ENCODE data around the gene MKNK2. TPM values are rescaled to one million over a fixed set of nuclear protein-coding genes. Genes with fewer than 3 reads are reported as not detected.
A peak's percentile ranks its signal among the peaks of the same experiment; 100 is the strongest.

Gene MKNK2
- total and polyA plus RNA-seq, 10 of the 15 experiments (the other 5 are each of a cell fraction or from before 2014, with no cell fraction given) = 9.6 to 365 (median 69.9) TPM

DNA sequence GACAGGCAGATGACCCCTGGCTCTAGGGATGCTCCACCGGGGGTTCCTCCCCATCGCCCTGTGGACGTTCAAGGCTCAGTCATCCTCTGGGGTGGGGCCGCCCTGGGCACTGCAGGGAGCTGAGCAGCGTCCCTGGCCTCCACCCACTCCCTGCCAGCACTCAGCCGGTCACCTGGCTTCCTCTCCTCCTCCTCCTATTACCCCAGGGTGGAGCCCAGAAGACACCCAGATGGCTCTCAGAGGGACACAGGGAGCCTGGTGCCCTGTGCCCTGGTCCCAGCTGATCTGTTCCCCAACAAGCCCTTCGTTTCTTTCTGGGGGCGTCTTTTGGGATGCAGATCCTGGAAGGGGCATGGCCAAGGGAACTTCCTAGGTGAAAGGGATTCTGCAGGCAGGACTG, 3.7 kb upstream of the MKNK2 start:
- Histone ChIP-seq H3K9ac (ENCODE audit: control insufficient read depth, insufficient read depth, low read length) (peak overlapping the region; percentile 56), H4K20me1 (ENCODE audit: control insufficient read depth, insufficient read depth) (peaks cover 2% of the 10 kb centered on the region), H3K27me3 (replicated peaks in 1 of 2; ENCODE audit: control insufficient read depth in 2 of 2, insufficient read depth in 2 of 2, low read length in 1 of 2) (no peaks in the 10 kb centered on the region), H3K27ac (ENCODE audit: control insufficient read depth, insufficient read depth) (peak overlapping the region; percentile 80), H3K9me3 (replicated peaks; ENCODE audit: control insufficient read depth, insufficient read depth, low read length) (no peaks in the 10 kb centered on the region), H3K4me3 (no peak overlapping the region), H3K79me2 (ENCODE audit: control insufficient read depth, insufficient read depth, low read length) (peaks cover 24% of the 10 kb centered on the region), H3K4me1 (ENCODE audit: control insufficient read depth, insufficient read depth, low read length) (peaks cover 50% of the 10 kb centered on the region), H2AFZ (ENCODE audit: control insufficient read depth, low read depth, low read length) (peak overlapping the region; percentile 53), H3K4me2 (ENCODE audit: control insufficient read depth, insufficient read depth) (peak overlapping the region; percentile 85), H3K36me3 (ENCODE audit: control insufficient read depth in 2 of 2, insufficient read depth in 2 of 2, low read length in 1 of 2) (no peaks in the 10 kb centered on the region)
- ChIA-PET POLR2A (interaction anchor here (0.7 to 6.0 kb wide), 8 partner anchors 13 to 490 kb away, joined by 3 to 110 read pairs (median 6); partner anchors contain the start of gene MOB3A), CTCF (interaction anchor here (0.8 to 1.3 kb wide), 2 partner anchors 14 to 97 kb away, joined by 3 to 4 read pairs; no protein-coding TSS in a partner anchor), RAD21 (ENCODE audit: unreplicated experiment) (interaction anchor here (0.7 to 1.3 kb wide), 5 partner anchors 12 to 157 kb away, joined by 3 to 7 read pairs (median 4); no protein-coding TSS in a partner anchor), SMC1A (ENCODE audit: uncharacterized antibody, unreplicated experiment) (interaction anchor here (0.8 to 1.8 kb wide), 4 partner anchors 9 to 35 kb away, joined by 3 to 5 read pairs (median 3); no protein-coding TSS in a partner anchor)
- intact Hi-C loops (cut with micrococcal nuclease; ENCODE audit: unreplicated experiment) = loop anchor here (1.0 to 5.0 kb wide), 2 partner anchors 36 to 157 kb away; no protein-coding TSS in a partner anchor
- DNase-seq (ENCODE audit: low read depth, low spot score) = no peak
- under 1% methylated on average over 8 of the region's 8 CpGs for WGBS (ENCODE audit: insufficient coverage, insufficient replicate concordance, low lambda C conversion rate, missing lambda C conversion rate)
- peak; percentile 11 for ATAC-seq
- no TSS peak for BruUV-seq (replicated peaks)
- FAIRE-seq = no peak
- in situ Hi-C loops (cut with MboI) = no loop called here
- no peak for TF ChIP-seq ZNF622 (IDR thresholded peaks at IDR 0.05)
- TF ChIP-seq SUPT20H (IDR thresholded peaks at IDR 0.05; ENCODE audit: borderline replicate concordance, control insufficient read depth, low read depth, low read length) = no peak
- TF ChIP-seq, protein P1, sequence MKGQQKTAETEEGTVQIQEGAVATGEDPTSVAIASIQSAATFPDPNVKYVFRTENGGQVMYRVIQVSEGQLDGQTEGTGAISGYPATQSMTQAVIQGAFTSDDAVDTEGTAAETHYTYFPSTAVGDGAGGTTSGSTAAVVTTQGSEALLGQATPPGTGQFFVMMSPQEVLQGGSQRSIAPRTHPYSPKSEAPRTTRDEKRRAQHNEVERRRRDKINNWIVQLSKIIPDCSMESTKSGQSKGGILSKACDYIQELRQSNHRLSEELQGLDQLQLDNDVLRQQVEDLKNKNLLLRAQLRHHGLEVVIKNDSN (IDR thresholded peaks at IDR 0.05; ENCODE audit: borderline replicate concordance, extremely low read length, insufficient read depth, low read depth, low read length) = no peak
- TF ChIP-seq, protein P2, sequence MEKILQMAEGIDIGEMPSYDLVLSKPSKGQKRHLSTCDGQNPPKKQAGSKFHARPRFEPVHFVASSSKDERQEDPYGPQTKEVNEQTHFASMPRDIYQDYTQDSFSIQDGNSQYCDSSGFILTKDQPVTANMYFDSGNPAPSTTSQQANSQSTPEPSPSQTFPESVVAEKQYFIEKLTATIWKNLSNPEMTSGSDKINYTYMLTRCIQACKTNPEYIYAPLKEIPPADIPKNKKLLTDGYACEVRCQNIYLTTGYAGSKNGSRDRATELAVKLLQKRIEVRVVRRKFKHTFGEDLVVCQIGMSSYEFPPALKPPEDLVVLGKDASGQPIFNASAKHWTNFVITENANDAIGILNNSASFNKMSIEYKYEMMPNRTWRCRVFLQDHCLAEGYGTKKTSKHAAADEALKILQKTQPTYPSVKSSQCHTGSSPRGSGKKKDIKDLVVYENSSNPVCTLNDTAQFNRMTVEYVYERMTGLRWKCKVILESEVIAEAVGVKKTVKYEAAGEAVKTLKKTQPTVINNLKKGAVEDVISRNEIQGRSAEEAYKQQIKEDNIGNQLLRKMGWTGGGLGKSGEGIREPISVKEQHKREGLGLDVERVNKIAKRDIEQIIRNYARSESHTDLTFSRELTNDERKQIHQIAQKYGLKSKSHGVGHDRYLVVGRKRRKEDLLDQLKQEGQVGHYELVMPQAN (conservative IDR thresholded peaks at IDR 0.05) = peak; percentile 29
- no peak for TF ChIP-seq CREM (IDR thresholded peaks at IDR 0.05; ENCODE audit: low read depth)
- peak; percentile 56; the same call in 1 of the 2 replicates for TF ChIP-seq BACH1 (IDR thresholded peaks at IDR 0.05; ENCODE audit: borderline replicate concordance)
- TF ChIP-seq, protein P3, sequence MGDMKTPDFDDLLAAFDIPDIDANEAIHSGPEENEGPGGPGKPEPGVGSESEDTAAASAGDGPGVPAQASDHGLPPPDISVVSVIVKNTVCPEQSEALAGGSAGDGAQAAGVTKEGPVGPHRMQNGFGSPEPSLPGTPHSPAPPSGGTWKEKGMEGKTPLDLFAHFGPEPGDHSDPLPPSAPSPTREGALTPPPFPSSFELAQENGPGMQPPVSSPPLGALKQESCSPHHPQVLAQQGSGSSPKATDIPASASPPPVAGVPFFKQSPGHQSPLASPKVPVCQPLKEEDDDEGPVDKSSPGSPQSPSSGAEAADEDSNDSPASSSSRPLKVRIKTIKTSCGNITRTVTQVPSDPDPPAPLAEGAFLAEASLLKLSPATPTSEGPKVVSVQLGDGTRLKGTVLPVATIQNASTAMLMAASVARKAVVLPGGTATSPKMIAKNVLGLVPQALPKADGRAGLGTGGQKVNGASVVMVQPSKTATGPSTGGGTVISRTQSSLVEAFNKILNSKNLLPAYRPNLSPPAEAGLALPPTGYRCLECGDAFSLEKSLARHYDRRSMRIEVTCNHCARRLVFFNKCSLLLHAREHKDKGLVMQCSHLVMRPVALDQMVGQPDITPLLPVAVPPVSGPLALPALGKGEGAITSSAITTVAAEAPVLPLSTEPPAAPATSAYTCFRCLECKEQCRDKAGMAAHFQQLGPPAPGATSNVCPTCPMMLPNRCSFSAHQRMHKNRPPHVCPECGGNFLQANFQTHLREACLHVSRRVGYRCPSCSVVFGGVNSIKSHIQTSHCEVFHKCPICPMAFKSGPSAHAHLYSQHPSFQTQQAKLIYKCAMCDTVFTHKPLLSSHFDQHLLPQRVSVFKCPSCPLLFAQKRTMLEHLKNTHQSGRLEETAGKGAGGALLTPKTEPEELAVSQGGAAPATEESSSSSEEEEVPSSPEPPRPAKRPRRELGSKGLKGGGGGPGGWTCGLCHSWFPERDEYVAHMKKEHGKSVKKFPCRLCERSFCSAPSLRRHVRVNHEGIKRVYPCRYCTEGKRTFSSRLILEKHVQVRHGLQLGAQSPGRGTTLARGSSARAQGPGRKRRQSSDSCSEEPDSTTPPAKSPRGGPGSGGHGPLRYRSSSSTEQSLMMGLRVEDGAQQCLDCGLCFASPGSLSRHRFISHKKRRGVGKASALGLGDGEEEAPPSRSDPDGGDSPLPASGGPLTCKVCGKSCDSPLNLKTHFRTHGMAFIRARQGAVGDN (IDR thresholded peaks at IDR 0.05) = peak; percentile 15; the same call in 1 of the 2 replicates
- no peak for TF ChIP-seq SREBF1 (IDR thresholded peaks at IDR 0.05; ENCODE audit: low read length)
- TF ChIP-seq, protein P4, sequence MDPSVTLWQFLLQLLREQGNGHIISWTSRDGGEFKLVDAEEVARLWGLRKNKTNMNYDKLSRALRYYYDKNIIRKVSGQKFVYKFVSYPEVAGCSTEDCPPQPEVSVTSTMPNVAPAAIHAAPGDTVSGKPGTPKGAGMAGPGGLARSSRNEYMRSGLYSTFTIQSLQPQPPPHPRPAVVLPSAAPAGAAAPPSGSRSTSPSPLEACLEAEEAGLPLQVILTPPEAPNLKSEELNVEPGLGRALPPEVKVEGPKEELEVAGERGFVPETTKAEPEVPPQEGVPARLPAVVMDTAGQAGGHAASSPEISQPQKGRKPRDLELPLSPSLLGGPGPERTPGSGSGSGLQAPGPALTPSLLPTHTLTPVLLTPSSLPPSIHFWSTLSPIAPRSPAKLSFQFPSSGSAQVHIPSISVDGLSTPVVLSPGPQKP (IDR thresholded peaks at IDR 0.05; ENCODE audit: low read depth, low read length) = no peak
- no peak for TF ChIP-seq CEBPB (IDR thresholded peaks at IDR 0.05; ENCODE audit: borderline replicate concordance in 1 of 2, low read depth in 2 of 2, low read length in 2 of 2)
- TF ChIP-seq NBN (IDR thresholded peaks at IDR 0.05) = no peak
- no peak for TF ChIP-seq CBX3 (IDR thresholded peaks at IDR 0.05; ENCODE audit: borderline replicate concordance, low read depth)
- TF ChIP-seq IKZF2 (IDR thresholded peaks at IDR 0.05) = no peak
